B cell (primary cell): Measurements from ENCODE around the gene DPH1. TPM values are rescaled to one million over a fixed set of nuclear protein-coding genes. Genes with fewer than 3 reads are reported as not detected.
A peak's percentile ranks its signal among the peaks of the same experiment; 100 is the strongest.

Experiments used
- ATAC-seq: fragments of 200-7000 bp; cut with Tn5 transposase; one replicate; pipeline ENCODE4 v1.10.0; 2021; ENCODE audit warnings: low read depth, mild to moderate bottlenecking, moderate number of reproducible peaks, moderate library complexity
- CTCF ChIA-PET: fragments of 350-600 bp; sonication (Branson Sonifier 250); formaldehyde crosslinking; loops from one replicate; lab custom pipeline; 2021; ENCODE audit warnings: antibody characterized with exemption, inconsistent platforms; lab: Charles Lee
- POLR2A ChIA-PET: fragments of 350-600 bp; sonication (Branson Sonifier 250); formaldehyde crosslinking; loops from one replicate; lab custom pipeline; 2021; ENCODE audit warnings: antibody characterized with exemption; lab: Charles Lee
- DNase-seq: peaks from one replicate; pipeline ENCODE4 v3.0.0; 2013
- H2AFZ ChIP-seq: 2 replicates; pipeline ENCODE4 v1.6.1; 2012; ENCODE audit warnings: mild to moderate bottlenecking, low read depth, low read length; ENCODE audit not compliant: insufficient read depth, poor library complexity, severe bottlenecking
- H3K27ac ChIP-seq, 2 donors: 1 replicate in 1 of 2; 2 replicates in 1 of 2; pipeline ENCODE4 v1.5.1; 2012 to 2013; ENCODE audit warnings: low read length in 2 of 2, mild to moderate bottlenecking in 2 of 2, moderate library complexity in 1 of 2
- H3K27me3 ChIP-seq, 4 experiments: fragments of 200-600 bp in 1 of 4; sonication (generic) in 1 of 4; replicated peaks in 1 of 4; 1 replicate in 2 of 4; 2 replicates in 2 of 4; pipeline versions ENCODE4 v1.6.1 to v1.7.0; 2013 to 2016; ENCODE audit warnings: low read length in 3 of 4, mild to moderate bottlenecking in 2 of 4, mixed read lengths in 1 of 4, moderate library complexity in 1 of 4; ENCODE audit not compliant: insufficient read depth in 4 of 4, control insufficient read depth in 3 of 4; ENCODE audit errors: control extremely low read depth in 1 of 4
- H3K36me3 ChIP-seq, 2 experiments: replicated peaks in 1 of 2; 1 replicate in 1 of 2; 2 replicates in 1 of 2; pipeline versions ENCODE4 v1.6.1 to v1.7.1; 2013; ENCODE audit warnings: low read length in 1 of 2; ENCODE audit not compliant: insufficient read depth in 2 of 2, control insufficient read depth in 1 of 2; ENCODE audit errors: control extremely low read depth in 1 of 2, extremely low read depth in 1 of 2
- H3K4me1 ChIP-seq, 2 donors: fragments of 200-600 bp in 1 of 2; sonication (generic) in 1 of 2; 1 replicate in 1 of 2; 2 replicates in 1 of 2; pipeline versions ENCODE4 v1.5.1 to v1.6.1; 2013 to 2017; ENCODE audit warnings: low read length in 2 of 2; ENCODE audit not compliant: control insufficient read depth in 2 of 2, insufficient read depth in 2 of 2
- H3K4me2 ChIP-seq: replicated peaks from 2 replicates; pipeline ENCODE3; 2012; ENCODE audit warnings: mild to moderate bottlenecking, low read depth, low read length; ENCODE audit not compliant: poor library complexity, severe bottlenecking
- H3K4me3 ChIP-seq, 5 experiments: fragments of 200-600 bp in 1 of 5; sonication (generic) in 1 of 5; 1 replicate in 3 of 5; 2 replicates in 2 of 5; pipeline versions ENCODE4 v1.5.1 to v1.7.0; 2011 to 2016; ENCODE audit warnings: low read length in 4 of 5, mild to moderate bottlenecking in 4 of 5, low read depth in 2 of 5, control low read depth in 1 of 5, moderate library complexity in 1 of 5; ENCODE audit not compliant: insufficient read depth in 1 of 5; ENCODE audit errors: control extremely low read depth in 1 of 5, extremely low read depth in 1 of 5
- H3K79me2 ChIP-seq: fragments of 200-600 bp; sonication (generic); one replicate; pipeline ENCODE4 v1.6.0; 2016; ENCODE audit warnings: low read length; ENCODE audit not compliant: control insufficient read depth, insufficient read depth
- H3K9ac ChIP-seq: fragments of 200-600 bp; sonication (generic); 2 replicates; pipeline ENCODE4 v1.6.1; 2017; ENCODE audit warnings: mild to moderate bottlenecking, low read length, moderate library complexity
- H3K9me3 ChIP-seq, 3 donors: one replicate each; pipeline versions ENCODE4 v1.6.1 to v1.7.1; 2013; ENCODE audit warnings: low read length in 2 of 3; ENCODE audit not compliant: control insufficient read depth in 2 of 3, insufficient read depth in 1 of 3; ENCODE audit errors: control extremely low read depth in 1 of 3
- H4K20me1 ChIP-seq: 2 replicates; pipeline ENCODE4 v1.6.0; 2012; ENCODE audit warnings: mild to moderate bottlenecking, low read length; ENCODE audit not compliant: insufficient read depth, control insufficient read depth, poor library complexity, severe bottlenecking
- H3K27ac Mint-ChIP-seq: one replicate; pipeline ENCODE4 v1.8.0; 2021; ENCODE audit warnings: mixed read lengths
- H3K27me3 Mint-ChIP-seq: one replicate; pipeline ENCODE4 v1.8.0; 2021; ENCODE audit warnings: mixed read lengths
- H3K4me1 Mint-ChIP-seq: one replicate; pipeline ENCODE4 v1.8.0; 2021; ENCODE audit warnings: mixed read lengths
- H3K4me3 Mint-ChIP-seq: one replicate; pipeline ENCODE4 v1.8.0; 2021; ENCODE audit warnings: mixed read lengths
- H3K9me3 Mint-ChIP-seq: one replicate; pipeline ENCODE4 v1.8.0; 2022; ENCODE audit warnings: mixed read lengths; ENCODE audit not compliant: insufficient read depth
- CTCF ChIP-seq: fragments of 200-600 bp; IDR thresholded peaks from one replicate; pipeline ENCODE4 v1.8.0; 2022; ENCODE audit warnings: antibody characterized with exemption, mild to moderate bottlenecking
- EZH2 ChIP-seq: IDR thresholded peaks from 2 replicates; pipeline ENCODE4 v1.6.1; 2012; ENCODE audit warnings: borderline replicate concordance, low read depth, mild to moderate bottlenecking, moderate library complexity, low read length; ENCODE audit not compliant: insufficient read depth, poor library complexity, severe bottlenecking
- WGBS: methylation state at CpG from one replicate; pipeline ENCODE4 v1.1.5; 2013; ENCODE audit warnings: missing lambda C conversion rate; ENCODE audit not compliant: insufficient coverage; 5-methylcytosine and 5-hydroxymethylcytosine counted together
- intact Hi-C: fragments of 100-400 bp; cut with micrococcal nuclease; formaldehyde crosslinking; loops from one replicate; pipeline ENCODE4 v1.10.0; 2022
- polyA plus RNA-seq: library from polyadenylated mRNA; depleted of rRNA; stranded (reverse); fragments of >200 nt; gene quantifications from 2 replicates; pipeline ENCODE4 v1.2.3, GENCODE V29; 2012
- total RNA-seq, 2 donors: library from RNA; stranded (reverse); fragments of 120-200 nt in 1 of 2; gene quantifications; 1 replicate in 1 of 2; 2 replicates in 1 of 2; pipeline versions ENCODE4 v1.2.3 to v1.2.4, GENCODE V29; 2013 to 2022

The DPH1 gene
- total and polyA plus RNA-seq, 2 donors (not counting 1 experiment from before 2014, with no cell fraction given): 83.6 to 105 TPM

DNA sequence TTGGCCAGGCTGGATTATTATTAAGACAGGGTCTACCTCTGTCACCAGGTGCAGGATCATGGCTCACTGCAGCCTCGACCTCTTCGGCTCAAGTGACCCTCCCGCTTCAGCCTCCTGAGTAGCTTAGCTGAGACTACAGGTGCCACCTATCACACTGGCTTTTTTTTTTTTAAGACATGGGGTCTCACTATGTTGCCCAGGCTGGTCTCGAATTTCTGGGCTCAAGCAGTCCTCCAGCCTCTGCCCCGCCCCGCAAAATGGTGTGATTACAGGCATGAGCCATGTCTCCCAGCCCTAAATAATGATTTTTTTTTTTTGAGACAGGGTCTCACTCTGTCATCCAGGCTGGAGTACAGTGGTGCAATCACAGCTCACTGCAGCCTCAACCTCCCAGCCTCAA, 17.6 kb downstream of the DPH1 start:
- Histone ChIP-seq H3K4me1 (peaks cover 26 to 38% of the 10 kb centered on the region in 2 donors), H4K20me1 (peaks cover 13% of the 10 kb centered on the region), H3K4me3 (no peak overlapping the region), H3K9ac (no peak overlapping the region), H2AFZ (no peak overlapping the region), H3K27me3 (peaks cover 0 to 41% (median 17%) of the 10 kb centered on the region in 4 experiments), H3K9me3 (peaks cover 0 to 9% (median 0%) of the 10 kb centered on the region in 3 donors), H3K27ac (no peak overlapping the region), H3K4me2 (no peak overlapping the region), H3K79me2 (peaks cover 12% of the 10 kb centered on the region), H3K36me3 (peaks cover 0 to 11% of the 10 kb centered on the region in 2 experiments)
- Mint-ChIP-seq H3K4me1 (peaks cover 30% of the 10 kb centered on the region), H3K9me3 (no peaks in the 10 kb centered on the region), H3K27me3 (peaks cover 11% of the 10 kb centered on the region), H3K4me3 (no peak overlapping the region), H3K27ac (no peak overlapping the region)
- 91% methylated on average over 6 of the region's 6 CpGs for WGBS
- TF ChIP-seq EZH2 (no peak), CTCF (no peak)
- DNase-seq (no peak), ATAC-seq (no peak)
- ChIA-PET POLR2A (no interaction called here), CTCF (no interaction called here)
- intact Hi-C loops: no loop called here

- Histone ChIP-seq H2AFZ (no peak overlapping the region), H3K9ac (peak overlapping the region; percentile 79), H3K4me3 (peak overlapping the region in 2 of 5 experiments; percentile 61 to 74), H3K4me2 (peak overlapping the region; percentile 99), H3K79me2 (peaks cover 5% of the 10 kb centered on the region), H3K36me3 (peaks cover 0 to 7% of the 10 kb centered on the region in 2 experiments), H3K4me1 (peaks cover 32 to 44% of the 10 kb centered on the region in 2 donors), H3K9me3 (peaks cover 0 to 8% (median 0%) of the 10 kb centered on the region in 3 donors), H3K27ac (no peak overlapping the region), H4K20me1 (peaks cover 13% of the 10 kb centered on the region), H3K27me3 (peaks cover 0 to 51% (median 18%) of the 10 kb centered on the region in 4 experiments)
- DNase-seq (no peak), ATAC-seq (no peak)
- intact Hi-C loops: loop anchor here (1.0 kb wide), 1 partner anchor 19 kb away; the partner anchor contains the start of gene DPH1
- POLR2A ChIA-PET: no interaction called here
- Mint-ChIP-seq H3K4me1 (peaks cover 27% of the 10 kb centered on the region), H3K27ac (no peak overlapping the region), H3K9me3 (no peaks in the 10 kb centered on the region), H3K27me3 (peaks cover 11% of the 10 kb centered on the region), H3K4me3 (peak overlapping the region; percentile 78)
- CTCF ChIA-PET: interaction anchor here (1.7 kb wide), 1 partner anchor 10 kb away, joined by 6 read pairs; no protein-coding TSS in a partner anchor
- no peak for TF ChIP-seq CTCF
- TF ChIP-seq EZH2: no peak
- 7% methylated on average over 3 of the region's 9 CpGs for WGBS
Observed at GRCh38 chr17:2048805-2049204, 18.9 kb downstream of the DPH1 start.
